ENCODE measurements around the gene CHRNG. TPM values are rescaled to one million over a fixed set of nuclear protein-coding genes. Genes with fewer than 3 reads are reported as not detected.

CHRNG gene
- total and polyA plus RNA-seq, 9 donors = not detected

DNA sequence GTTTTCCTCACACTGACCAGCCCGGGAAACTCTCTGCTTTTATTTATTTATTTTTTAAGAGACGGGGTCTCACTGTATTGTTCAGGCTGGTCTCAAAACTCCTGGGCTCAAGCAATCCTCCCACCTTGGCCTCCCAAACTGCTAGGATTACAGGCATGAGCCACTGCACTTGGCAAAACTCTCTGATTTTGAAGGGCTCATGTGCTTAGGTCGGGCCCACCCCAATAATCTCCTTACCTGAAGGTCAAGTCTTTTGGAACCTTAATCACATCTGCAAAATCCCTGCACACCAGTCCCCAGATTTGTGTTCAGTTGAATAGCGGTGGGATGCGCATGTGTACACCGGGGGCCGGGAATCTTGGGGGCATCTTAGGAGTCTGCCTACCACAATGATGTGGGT, 44.2 kb upstream of the CHRNG start:
- H3K4me1 ChIP-seq (ENCODE audit: insufficient read depth) = no peaks in the 10 kb centered on the region
- no peaks in the 10 kb centered on the region for H3K9me3 ChIP-seq
- TF ChIP-seq EP300 (IDR thresholded peaks at IDR 0.05) = no peak
- no peak for TF ChIP-seq POLR2A (IDR thresholded peaks at IDR 0.05)
- TF ChIP-seq, protein P1, sequence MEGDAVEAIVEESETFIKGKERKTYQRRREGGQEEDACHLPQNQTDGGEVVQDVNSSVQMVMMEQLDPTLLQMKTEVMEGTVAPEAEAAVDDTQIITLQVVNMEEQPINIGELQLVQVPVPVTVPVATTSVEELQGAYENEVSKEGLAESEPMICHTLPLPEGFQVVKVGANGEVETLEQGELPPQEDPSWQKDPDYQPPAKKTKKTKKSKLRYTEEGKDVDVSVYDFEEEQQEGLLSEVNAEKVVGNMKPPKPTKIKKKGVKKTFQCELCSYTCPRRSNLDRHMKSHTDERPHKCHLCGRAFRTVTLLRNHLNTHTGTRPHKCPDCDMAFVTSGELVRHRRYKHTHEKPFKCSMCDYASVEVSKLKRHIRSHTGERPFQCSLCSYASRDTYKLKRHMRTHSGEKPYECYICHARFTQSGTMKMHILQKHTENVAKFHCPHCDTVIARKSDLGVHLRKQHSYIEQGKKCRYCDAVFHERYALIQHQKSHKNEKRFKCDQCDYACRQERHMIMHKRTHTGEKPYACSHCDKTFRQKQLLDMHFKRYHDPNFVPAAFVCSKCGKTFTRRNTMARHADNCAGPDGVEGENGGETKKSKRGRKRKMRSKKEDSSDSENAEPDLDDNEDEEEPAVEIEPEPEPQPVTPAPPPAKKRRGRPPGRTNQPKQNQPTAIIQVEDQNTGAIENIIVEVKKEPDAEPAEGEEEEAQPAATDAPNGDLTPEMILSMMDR (IDR thresholded peaks at IDR 0.05) = no peak
- intact Hi-C loops (cut with DNase I) = no loop called here
- no peak for DNase-seq
- no peak overlapping the region for H3K27ac ChIP-seq
- 84 to 89% (median 87%) methylated on average over 7 of the region's 7 CpGs for WGBS, 3 donors
- H3K36me3 ChIP-seq = no peaks in the 10 kb centered on the region
- H3K4me3 ChIP-seq = no peak overlapping the region
- no peaks in the 10 kb centered on the region for H3K27me3 ChIP-seq

DNA sequence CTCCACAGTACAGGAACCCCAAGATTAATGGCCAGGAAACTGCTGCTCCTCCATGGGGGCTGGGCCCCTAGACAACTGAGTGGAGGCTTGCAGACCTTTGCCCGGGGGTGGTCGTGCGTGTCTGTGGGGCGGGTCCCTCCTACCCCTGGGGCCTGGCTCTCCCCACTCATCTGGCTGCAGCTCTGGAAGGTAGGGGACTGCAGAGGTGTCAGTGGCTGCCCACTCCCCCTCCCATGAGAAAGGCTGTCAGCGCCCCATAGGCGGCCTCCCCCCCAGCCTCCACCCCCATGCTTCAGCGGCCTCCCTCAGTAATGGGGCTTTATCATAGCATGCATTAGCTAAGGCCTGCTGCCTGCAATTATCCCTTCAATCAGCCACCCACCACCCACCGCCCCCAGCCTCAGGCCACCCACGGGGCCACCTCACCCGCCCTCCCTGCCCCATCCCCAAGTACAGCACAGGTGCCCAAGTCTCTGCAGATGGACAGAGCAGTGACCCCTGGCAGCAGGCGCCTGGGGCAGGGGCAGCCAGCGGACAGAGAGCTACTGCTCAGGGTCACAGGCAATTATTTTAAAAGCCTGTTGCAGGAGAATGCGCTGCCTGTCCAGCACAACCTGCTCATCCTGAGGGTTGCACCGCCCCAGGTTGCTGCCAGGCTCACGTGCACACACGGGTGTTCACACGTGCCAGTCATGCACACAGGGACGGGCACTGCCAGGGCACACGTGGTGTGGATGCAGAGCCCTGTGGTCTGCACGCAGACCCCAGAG, 42.8 kb upstream of the CHRNG start:
- Histone ChIP-seq H3K4me3 (no peak overlapping the region), H3K9me3 (no peaks in the 10 kb centered on the region), H3K27me3 (no peaks in the 10 kb centered on the region), H3K4me1 (ENCODE audit: insufficient read depth) (peaks cover 8% of the 10 kb centered on the region), H3K36me3 (no peaks in the 10 kb centered on the region), H3K27ac (no peak overlapping the region)
- intact Hi-C loops (cut with DNase I) = no loop called here
- DNase-seq = no peak
- WGBS, 3 donors = 78 to 81% (median 79%) methylated on average over 19 to 20 of the region's 20 CpGs
- TF ChIP-seq POLR2A (IDR thresholded peaks at IDR 0.05) = no peak
- no peak for TF ChIP-seq EP300 (IDR thresholded peaks at IDR 0.05)
- TF ChIP-seq, protein P1 (IDR thresholded peaks at IDR 0.05) = no peak

DNA sequence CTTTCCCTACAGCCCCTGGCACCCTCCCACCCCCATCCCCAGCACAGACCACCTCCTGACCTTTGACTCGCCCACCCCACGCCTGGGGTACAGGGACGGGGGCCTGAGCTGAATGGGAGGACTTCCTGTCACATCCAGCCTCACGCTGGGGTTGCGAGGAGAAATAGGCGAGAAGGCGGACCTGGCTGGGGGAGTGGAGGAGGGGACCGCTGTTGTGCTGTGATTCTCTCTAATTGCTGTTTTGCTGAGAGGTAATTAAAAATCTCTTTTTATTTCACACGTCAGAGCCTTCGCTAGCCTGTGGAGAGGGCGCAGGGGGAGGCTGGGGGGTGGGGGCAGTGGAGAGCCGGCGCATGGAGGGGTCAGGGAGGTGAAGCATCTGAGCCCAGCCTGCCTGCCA, 42.1 kb upstream of the CHRNG start:
- no peak for DNase-seq
- H3K4me1 ChIP-seq (ENCODE audit: insufficient read depth) = peaks cover 11% of the 10 kb centered on the region
- H3K27me3 ChIP-seq = no peaks in the 10 kb centered on the region
- H3K36me3 ChIP-seq = no peaks in the 10 kb centered on the region
- TF ChIP-seq, protein P1 (IDR thresholded peaks at IDR 0.05) = no peak
- TF ChIP-seq POLR2A (IDR thresholded peaks at IDR 0.05) = no peak
- TF ChIP-seq EP300 (IDR thresholded peaks at IDR 0.05) = no peak
- intact Hi-C loops (cut with DNase I) = no loop called here
- 80 to 85% (median 83%) methylated on average over 13 of the region's 13 CpGs for WGBS, 3 donors
- no peaks in the 10 kb centered on the region for H3K9me3 ChIP-seq
- no peak overlapping the region for H3K27ac ChIP-seq
- no peak overlapping the region for H3K4me3 ChIP-seq

DNA sequence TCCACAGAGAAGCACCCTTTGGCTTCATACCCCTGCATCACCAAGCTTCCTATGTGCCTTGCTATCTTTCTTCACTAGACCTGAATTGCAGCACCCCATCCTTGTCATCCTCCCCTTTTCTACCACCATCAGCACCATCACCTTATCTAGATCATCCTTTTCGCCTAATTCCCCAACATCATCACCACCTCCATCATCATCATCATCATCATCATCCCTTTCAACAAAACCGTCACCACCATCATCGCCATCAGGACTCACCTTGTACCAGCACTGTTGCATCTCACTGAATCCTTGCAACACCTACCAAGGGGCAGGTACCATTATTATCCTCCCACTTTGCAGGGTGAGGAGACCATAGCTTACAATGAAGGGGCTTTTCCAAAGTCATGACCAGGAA, 41.0 kb upstream of the CHRNG start:
- 95 to 99% (median 97%) methylated on average over 3 of the region's 3 CpGs for whole genome bisulfite sequencing, 3 donors
- Histone ChIP-seq H3K9me3 (no peaks in the 10 kb centered on the region), H3K36me3 (no peaks in the 10 kb centered on the region), H3K27ac (no peak overlapping the region), H3K4me1 (ENCODE audit: insufficient read depth) (peaks cover 14% of the 10 kb centered on the region), H3K27me3 (no peaks in the 10 kb centered on the region), H3K4me3 (no peak overlapping the region)
- TF ChIP-seq POLR2A (IDR thresholded peaks at IDR 0.05) = no peak
- TF ChIP-seq EP300 (IDR thresholded peaks at IDR 0.05) = no peak
- TF ChIP-seq, protein P1 (IDR thresholded peaks at IDR 0.05) = no peak
- no peak for DNase-seq
- intact Hi-C loops (cut with DNase I) = no loop called here

Measured in ovary (tissue), 9 donors.